ENCODE results near the gene CNGB1. TPM values are rescaled to one million over a fixed set of nuclear protein-coding genes. Genes with fewer than 3 reads are reported as not detected.
"Not testable (repeated sequence)": the region's sequence is repeated elsewhere in the genome, so short reads cannot be mapped to it uniquely, and the experiment has no call there.

CNGB1 gene
- total and polyA plus RNA-seq, 4 donors = 2.1 to 6.5 (median 4.3) TPM

DNA sequence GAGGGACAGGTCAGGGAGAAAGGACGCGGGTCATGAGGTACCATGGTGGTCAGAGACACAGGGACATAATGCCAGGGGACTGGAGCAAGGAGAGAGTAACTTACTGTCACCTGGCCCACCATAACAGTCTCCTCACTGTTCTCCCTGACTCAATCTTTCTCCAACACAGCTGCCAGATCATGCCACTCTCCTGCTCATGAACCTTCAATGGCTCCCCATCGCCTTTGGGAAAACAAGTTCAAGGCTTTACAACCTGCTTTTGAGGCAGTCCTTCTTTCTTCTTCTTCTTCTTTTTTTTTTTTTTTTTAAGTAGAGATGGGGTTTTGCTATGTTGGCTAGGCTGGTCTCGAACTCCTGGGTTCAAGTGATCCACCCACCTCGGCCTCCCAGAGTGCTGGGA, 22.9 kb downstream of the CNGB1 start:
- Histone ChIP-seq H3K36me3 (ENCODE audit: control insufficient read depth, insufficient read depth, low read length) (no peaks in the 10 kb centered on the region), H3K4me3 (ENCODE audit: low read depth, low read length) (no peak overlapping the region), H3K27me3 (ENCODE audit: control insufficient read depth, insufficient read depth, low read length) (no peaks in the 10 kb centered on the region), H3K9me3 (ENCODE audit: control insufficient read depth, insufficient read depth, low read length) (no peaks in the 10 kb centered on the region), H3K4me1 (ENCODE audit: control insufficient read depth, insufficient read depth, low read length) (peaks cover 15% of the 10 kb centered on the region), H3K27ac (ENCODE audit: low read depth, low read length) (no peak overlapping the region)
- DNase-seq (ENCODE audit: low read depth in 4 of 6, low spot score in 6 of 6) = no peak
- WGBS (ENCODE audit: insufficient coverage) = 100% methylated on average over 2 of the region's 5 CpGs

DNA sequence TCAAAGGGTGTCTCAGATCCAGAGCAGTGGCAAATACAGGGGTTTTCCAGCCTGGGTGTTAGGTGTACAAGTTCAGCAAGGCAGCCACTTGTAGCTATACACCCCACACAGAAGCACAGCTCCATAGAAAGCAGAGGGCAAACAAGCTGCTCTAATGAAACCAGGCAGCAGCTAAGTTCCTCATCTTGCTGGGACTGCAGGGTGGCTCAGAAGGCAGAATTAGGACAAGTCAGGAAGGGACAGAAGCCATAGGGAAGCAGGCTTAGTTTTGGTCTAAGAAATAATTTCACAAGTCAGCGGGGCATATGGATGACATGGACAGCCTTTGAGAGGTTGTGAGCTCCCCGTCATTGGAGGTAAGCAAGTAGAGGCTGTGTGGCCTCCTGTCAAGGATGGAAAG, 23.7 kb downstream of the CNGB1 start:
- DNase-seq (ENCODE audit: low read depth in 4 of 6, low spot score in 6 of 6) = no peak
- Histone ChIP-seq H3K4me1 (ENCODE audit: control insufficient read depth, insufficient read depth, low read length) (peaks cover 15% of the 10 kb centered on the region), H3K4me3 (ENCODE audit: low read depth, low read length) (no peak overlapping the region), H3K9me3 (ENCODE audit: control insufficient read depth, insufficient read depth, low read length) (no peaks in the 10 kb centered on the region), H3K27me3 (ENCODE audit: control insufficient read depth, insufficient read depth, low read length) (no peaks in the 10 kb centered on the region), H3K27ac (ENCODE audit: low read depth, low read length) (no peak overlapping the region), H3K36me3 (ENCODE audit: control insufficient read depth, insufficient read depth, low read length) (no peaks in the 10 kb centered on the region)
- 82% methylated on average over 2 of the region's 2 CpGs for WGBS (ENCODE audit: insufficient coverage)

DNA sequence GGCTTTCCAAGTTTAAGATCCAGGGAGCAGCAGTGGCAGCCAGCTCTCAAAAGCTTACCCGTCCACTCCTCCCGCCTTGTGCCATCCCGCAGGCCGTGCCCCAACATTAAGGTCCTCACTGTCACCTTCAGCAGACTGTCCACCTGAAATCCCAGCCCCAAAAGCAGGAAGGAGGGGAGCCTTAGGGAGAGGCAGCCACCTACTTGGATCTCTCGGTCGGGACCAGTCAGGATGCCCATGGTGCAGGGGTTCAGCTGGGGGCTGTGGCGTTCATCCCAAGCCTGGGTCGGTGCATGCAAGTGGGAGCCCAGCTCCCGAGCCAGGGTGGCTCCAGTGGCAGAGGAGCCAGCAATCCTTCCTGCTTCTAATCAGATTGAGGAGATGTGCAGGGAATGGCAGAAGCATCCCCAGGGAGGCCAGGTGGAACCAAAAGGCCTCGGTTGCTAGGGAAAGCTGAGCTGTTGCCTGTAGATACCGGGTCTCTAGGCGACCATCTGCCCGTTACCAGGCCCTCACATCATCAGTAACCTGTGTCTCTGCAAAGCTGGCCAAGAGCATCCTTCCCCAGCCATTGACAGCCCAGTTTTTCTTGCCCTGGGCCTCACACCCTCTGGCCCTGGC, 24.6 kb downstream of the CNGB1 start:
- DNase-seq (ENCODE audit: low read depth in 4 of 6, low spot score in 6 of 6) = peak in 2 of 6 donors; percentile 48 to 78

DNA sequence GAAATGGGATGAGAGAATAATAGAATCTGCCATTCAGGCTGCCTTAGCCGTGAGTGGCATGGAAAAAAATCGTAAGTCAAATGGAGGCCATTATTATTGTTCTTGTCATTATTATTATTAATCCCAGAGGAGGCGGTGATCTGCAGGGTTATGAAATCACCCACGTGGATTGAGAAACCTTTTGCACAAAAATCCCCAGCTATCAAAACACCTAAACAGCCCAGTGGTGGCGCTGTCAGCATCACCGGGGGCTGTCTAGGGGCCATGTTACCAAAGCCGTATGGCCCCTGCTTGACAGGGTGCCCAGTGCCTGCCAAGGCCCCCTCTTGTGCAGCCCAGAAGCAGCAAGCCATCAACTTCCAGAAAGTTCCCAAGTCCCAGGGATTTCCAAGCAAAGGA, 25.2 kb downstream of the CNGB1 start:
- 42% methylated on average over 5 of the region's 7 CpGs for WGBS (ENCODE audit: insufficient coverage)

More for the DNA sequence above, 24.6 kb downstream of the CNGB1 start:
- 65% methylated on average over 10 of the region's 13 CpGs for WGBS (ENCODE audit: insufficient coverage)
- H3K27ac ChIP-seq (ENCODE audit: low read depth, low read length) = no peak overlapping the region
- peaks cover 17% of the 10 kb centered on the region for H3K4me1 ChIP-seq (ENCODE audit: control insufficient read depth, insufficient read depth, low read length)
- H3K4me3 ChIP-seq (ENCODE audit: low read depth, low read length) = no peak overlapping the region
- no peaks in the 10 kb centered on the region for H3K9me3 ChIP-seq (ENCODE audit: control insufficient read depth, insufficient read depth, low read length)
- H3K36me3 ChIP-seq (ENCODE audit: control insufficient read depth, insufficient read depth, low read length) = no peaks in the 10 kb centered on the region
- H3K27me3 ChIP-seq (ENCODE audit: control insufficient read depth, insufficient read depth, low read length) = no peaks in the 10 kb centered on the region

DNA sequence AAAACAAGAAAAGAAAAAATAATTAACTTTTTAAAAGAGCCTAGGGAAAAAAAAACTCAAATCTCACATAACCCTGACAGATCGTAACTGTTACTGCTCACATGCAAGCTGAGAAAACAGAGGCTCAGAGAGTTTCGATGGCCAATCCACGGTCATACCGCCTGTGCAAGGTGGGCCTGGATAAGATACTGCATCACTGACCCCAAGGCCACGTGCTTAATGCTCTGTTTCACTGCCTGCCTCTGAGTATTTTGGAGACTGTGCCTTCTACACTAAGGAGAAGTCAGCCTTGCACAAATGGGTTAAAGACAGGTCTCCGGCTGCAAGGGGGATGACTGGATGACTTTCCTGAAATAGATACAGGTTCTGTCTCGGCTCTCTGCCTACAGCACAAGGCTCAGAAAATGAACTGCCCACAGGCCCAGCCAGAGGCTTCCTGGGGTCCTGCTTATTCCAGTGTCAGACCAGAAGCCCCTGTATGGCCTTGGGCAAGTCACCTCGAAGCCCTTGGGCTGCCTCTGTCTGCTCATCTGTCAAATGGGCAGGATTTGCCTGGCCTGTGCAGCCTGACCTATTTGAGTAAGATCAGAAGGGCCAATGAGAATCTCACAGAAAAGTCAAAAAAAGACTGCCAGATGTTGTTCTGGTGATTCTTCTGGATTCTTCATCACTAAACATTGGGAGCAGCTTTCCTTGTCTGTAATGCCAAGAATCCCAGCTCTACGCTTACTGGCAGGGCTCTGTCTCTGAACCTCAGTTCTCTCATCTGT, 25.8 kb downstream of the CNGB1 start:
- Histone ChIP-seq H3K9me3 (ENCODE audit: control insufficient read depth, insufficient read depth, low read length) (no peaks in the 10 kb centered on the region), H3K27me3 (ENCODE audit: control insufficient read depth, insufficient read depth, low read length) (no peaks in the 10 kb centered on the region), H3K27ac (ENCODE audit: low read depth, low read length) (no peak overlapping the region), H3K4me1 (ENCODE audit: control insufficient read depth, insufficient read depth, low read length) (peaks cover 27% of the 10 kb centered on the region), H3K36me3 (ENCODE audit: control insufficient read depth, insufficient read depth, low read length) (no peaks in the 10 kb centered on the region), H3K4me3 (ENCODE audit: low read depth, low read length) (no peak overlapping the region)
- peak in 1 of 6 donors; percentile 6 for DNase-seq (ENCODE audit: low read depth in 4 of 6, low spot score in 6 of 6)
- 80% methylated on average over 9 of the region's 9 CpGs for WGBS (ENCODE audit: insufficient coverage)

More for the DNA sequence above, 25.2 kb downstream of the CNGB1 start:
- Histone ChIP-seq H3K27me3 (ENCODE audit: control insufficient read depth, insufficient read depth, low read length) (no peaks in the 10 kb centered on the region), H3K36me3 (ENCODE audit: control insufficient read depth, insufficient read depth, low read length) (no peaks in the 10 kb centered on the region), H3K4me3 (ENCODE audit: low read depth, low read length) (no peak overlapping the region), H3K4me1 (ENCODE audit: control insufficient read depth, insufficient read depth, low read length) (peaks cover 23% of the 10 kb centered on the region), H3K9me3 (ENCODE audit: control insufficient read depth, insufficient read depth, low read length) (no peaks in the 10 kb centered on the region), H3K27ac (ENCODE audit: low read depth, low read length) (no peak overlapping the region)
- DNase-seq (ENCODE audit: low read depth in 4 of 6, low spot score in 6 of 6) = no peak

DNA sequence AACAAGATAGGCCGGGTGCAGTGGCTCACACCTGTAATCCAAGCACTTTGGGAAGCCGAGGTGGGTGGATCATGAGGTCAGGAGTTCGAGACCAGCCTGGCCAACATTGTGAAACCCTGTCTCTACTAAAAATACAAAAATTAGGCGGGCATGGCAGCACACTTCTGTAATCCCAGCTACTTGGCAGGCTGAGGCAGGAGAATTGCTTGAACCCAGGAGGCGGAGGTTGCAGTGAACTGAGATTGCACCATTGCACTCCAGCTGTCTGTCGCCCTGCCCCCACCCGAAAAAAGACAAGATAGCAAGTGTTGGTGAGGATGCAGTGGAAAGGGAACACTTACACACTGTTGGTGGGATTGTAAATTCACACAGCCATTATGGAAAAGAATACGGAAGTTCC, 27.5 kb downstream of the CNGB1 start:
- H3K27ac ChIP-seq (ENCODE audit: low read depth, low read length); H3K4me3 ChIP-seq (ENCODE audit: low read depth, low read length); H3K27me3 ChIP-seq (ENCODE audit: control insufficient read depth, insufficient read depth, low read length); H3K9me3 ChIP-seq (ENCODE audit: control insufficient read depth, insufficient read depth, low read length); DNase-seq (ENCODE audit: low read depth in 4 of 6, low spot score in 6 of 6); H3K36me3 ChIP-seq (ENCODE audit: control insufficient read depth, insufficient read depth, low read length): not testable (repeated sequence)
- H3K4me1 ChIP-seq (ENCODE audit: control insufficient read depth, insufficient read depth, low read length) = peaks cover 44% of the 10 kb centered on the region
- 86% methylated on average over 4 of the region's 8 CpGs for WGBS (ENCODE audit: insufficient coverage)

DNA sequence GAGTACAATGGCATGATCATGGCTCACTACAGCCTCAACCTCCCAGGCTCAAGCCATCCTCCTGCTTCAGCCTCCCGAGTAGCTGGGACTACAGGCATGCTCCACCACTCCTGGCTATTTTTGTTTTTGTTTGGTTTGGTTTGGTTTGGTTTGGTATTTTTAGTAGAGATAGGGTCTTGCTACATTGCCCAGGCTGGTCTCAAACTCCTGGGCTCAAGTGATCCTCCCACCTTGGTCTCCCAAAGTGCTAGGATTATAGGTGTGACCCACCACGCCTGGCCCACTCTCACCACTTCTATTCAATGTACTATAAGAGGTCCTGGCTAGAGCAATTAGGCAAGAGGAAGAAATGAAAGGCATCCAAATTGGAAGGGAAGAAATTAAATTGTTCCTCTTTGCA, 29.0 kb downstream of the CNGB1 start:
- H3K27ac ChIP-seq (ENCODE audit: low read depth, low read length); H3K36me3 ChIP-seq (ENCODE audit: control insufficient read depth, insufficient read depth, low read length); H3K27me3 ChIP-seq (ENCODE audit: control insufficient read depth, insufficient read depth, low read length); DNase-seq (ENCODE audit: low read depth in 4 of 6, low spot score in 6 of 6); H3K9me3 ChIP-seq (ENCODE audit: control insufficient read depth, insufficient read depth, low read length); H3K4me3 ChIP-seq (ENCODE audit: low read depth, low read length): not testable (repeated sequence)
- H3K4me1 ChIP-seq (ENCODE audit: control insufficient read depth, insufficient read depth, low read length) = peaks cover 48% of the 10 kb centered on the region
- WGBS (ENCODE audit: insufficient coverage) = no CpG with 5 or more reads among the region's 2 CpGs

DNA sequence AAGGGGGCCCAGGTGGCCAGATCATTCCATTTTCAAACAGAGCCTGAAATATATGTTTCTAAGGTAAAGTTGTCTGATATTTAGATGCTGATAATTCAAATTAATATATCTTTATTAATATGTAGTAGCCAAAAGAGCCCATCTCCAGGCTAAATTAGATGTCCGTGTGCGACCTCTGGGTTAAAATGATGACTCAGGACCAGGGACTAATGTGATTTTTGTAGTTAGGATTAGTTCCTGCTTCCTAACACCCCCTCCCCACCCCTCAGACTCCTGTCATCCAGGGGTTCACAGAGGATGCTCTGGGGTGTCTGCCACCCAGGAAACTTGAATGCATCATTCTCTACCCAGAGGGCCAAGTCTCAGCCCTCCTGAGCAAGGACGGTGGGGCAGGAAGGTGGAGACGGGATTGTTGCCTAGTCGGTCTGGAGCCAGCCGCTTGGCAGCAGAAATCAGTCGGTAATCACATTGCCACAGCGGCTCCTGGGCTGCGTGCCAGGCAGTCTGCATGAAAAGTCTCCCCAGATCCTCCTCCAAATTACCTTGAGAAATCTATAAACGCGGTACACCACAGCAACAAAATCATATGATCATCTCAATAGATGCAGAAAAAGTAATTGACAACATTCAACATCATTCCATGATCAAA, 29.8 kb downstream of the CNGB1 start:
- peak; percentile 46 to 95 (median 64) for DNase-seq (ENCODE audit: low read depth in 4 of 6, low spot score in 6 of 6)

DNA sequence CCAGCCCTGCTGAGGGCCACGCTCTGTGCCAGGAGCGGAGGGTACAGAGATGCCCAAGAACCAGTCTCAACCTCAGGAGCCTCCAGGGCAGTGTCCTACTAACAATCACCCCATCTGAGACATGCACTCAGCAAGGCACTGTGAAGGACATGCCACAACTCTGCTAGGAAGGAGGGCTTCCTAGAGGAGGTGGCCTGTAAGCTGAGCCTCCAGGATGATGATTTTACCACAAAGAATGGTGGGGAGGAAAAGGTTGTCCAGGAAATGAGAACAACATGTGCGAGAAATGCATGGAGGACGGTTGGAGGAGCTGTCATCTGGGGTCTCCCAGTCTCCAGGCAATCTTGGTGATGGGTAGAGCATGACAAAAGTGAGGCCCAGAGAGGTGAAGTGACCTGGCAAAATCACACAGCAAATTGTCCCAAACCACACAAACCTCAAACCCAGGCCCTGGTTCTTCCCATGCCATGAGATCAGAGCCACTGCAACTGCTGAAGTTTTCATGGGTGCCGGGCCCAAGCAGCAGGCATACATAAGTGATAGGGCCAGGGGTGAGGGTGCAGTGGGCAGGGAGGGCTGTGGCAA, 30.5 kb downstream of the CNGB1 start:
- Histone ChIP-seq H3K36me3 (ENCODE audit: control insufficient read depth, insufficient read depth, low read length) (no peaks in the 10 kb centered on the region), H3K27ac (ENCODE audit: low read depth, low read length) (no peak overlapping the region), H3K4me3 (ENCODE audit: low read depth, low read length) (no peak overlapping the region), H3K27me3 (ENCODE audit: control insufficient read depth, insufficient read depth, low read length) (no peaks in the 10 kb centered on the region), H3K4me1 (ENCODE audit: control insufficient read depth, insufficient read depth, low read length) (peaks cover 36% of the 10 kb centered on the region), H3K9me3 (ENCODE audit: control insufficient read depth, insufficient read depth, low read length) (no peaks in the 10 kb centered on the region)
- no peak for DNase-seq (ENCODE audit: low read depth in 4 of 6, low spot score in 6 of 6)
- WGBS (ENCODE audit: insufficient coverage) = 100% methylated on average over 2 of the region's 5 CpGs

More for the DNA sequence above, 29.8 kb downstream of the CNGB1 start:
- Histone ChIP-seq H3K36me3 (ENCODE audit: control insufficient read depth, insufficient read depth, low read length) (no peaks in the 10 kb centered on the region), H3K4me1 (ENCODE audit: control insufficient read depth, insufficient read depth, low read length) (peaks cover 42% of the 10 kb centered on the region), H3K27ac (ENCODE audit: low read depth, low read length) (no peak overlapping the region), H3K4me3 (ENCODE audit: low read depth, low read length) (no peak overlapping the region), H3K27me3 (ENCODE audit: control insufficient read depth, insufficient read depth, low read length) (no peaks in the 10 kb centered on the region), H3K9me3 (ENCODE audit: control insufficient read depth, insufficient read depth, low read length) (no peaks in the 10 kb centered on the region)
- WGBS (ENCODE audit: insufficient coverage) = 8% methylated on average over 8 of the region's 11 CpGs
